MM.1S (cell line): ENCODE results near the gene PASK.

Experiments used
- DNase-seq: peaks from one replicate; pipeline ENCODE4 v3.0.0-alpha.2; 2015
- H2AFZ ChIP-seq: fragments of 300-600 bp; sonication (generic); 2 replicates; pipeline ENCODE4 v1.6.0; 2016; ENCODE audit warnings: antibody characterized with exemption, low read length
- H3F3A ChIP-seq: fragments of 300-600 bp; sonication (generic); 2 replicates; pipeline ENCODE4 v1.6.1; 2016; ENCODE audit warnings: mild to moderate bottlenecking, antibody characterized with exemption, low read length, moderate library complexity, mixed read lengths; ENCODE audit not compliant: insufficient read depth
- H3K27ac ChIP-seq: fragments of 300-600 bp; sonication (generic); 2 replicates; pipeline ENCODE4 v1.5.1; 2016; ENCODE audit warnings: mild to moderate bottlenecking, low read length
- H3K27me3 ChIP-seq: fragments of 300-600 bp; sonication (generic); replicated peaks from 2 replicates; pipeline ENCODE4 v1.6.0; 2016; ENCODE audit warnings: low read length; ENCODE audit not compliant: insufficient read depth
- H3K36me3 ChIP-seq: fragments of 300-600 bp; sonication (generic); replicated peaks from 2 replicates; pipeline ENCODE4 v1.6.1; 2016; ENCODE audit warnings: mild to moderate bottlenecking, low read length, mixed read lengths; ENCODE audit not compliant: insufficient read depth
- H3K4me1 ChIP-seq: fragments of 300-600 bp; sonication (generic); 2 replicates; pipeline ENCODE4 v1.6.1; 2016; ENCODE audit warnings: low read length, mixed read lengths
- H3K4me2 ChIP-seq: fragments of 300-600 bp; sonication (generic); 2 replicates; pipeline ENCODE4 v1.6.0; 2016; ENCODE audit warnings: low read depth, low read length
- H3K4me3 ChIP-seq: fragments of 300-600 bp; sonication (generic); 2 replicates; pipeline ENCODE4 v1.5.1; 2016; ENCODE audit warnings: low read length, mixed read lengths
- H3K79me2 ChIP-seq: fragments of 300-600 bp; sonication (generic); 2 replicates; pipeline ENCODE4 v1.6.1; 2016; ENCODE audit warnings: mixed run types, low read length, mixed read lengths
- H3K9ac ChIP-seq: fragments of 300-600 bp; sonication (generic); 2 replicates; pipeline ENCODE4 v1.6.1; 2016; ENCODE audit warnings: low read length, mixed read lengths
- H3K9me2 ChIP-seq: fragments of 300-600 bp; sonication (generic); replicated peaks from 2 replicates; pipeline ENCODE4 v1.6.1; 2016; ENCODE audit warnings: mild to moderate bottlenecking, low read length, mixed read lengths; ENCODE audit not compliant: insufficient read depth
- H3K9me3 ChIP-seq: fragments of 300-600 bp; sonication (generic); replicated peaks from 2 replicates; pipeline ENCODE4 v1.6.1; 2016; ENCODE audit warnings: mild to moderate bottlenecking, low read length, mixed read lengths; ENCODE audit not compliant: insufficient read depth
- H4K20me1 ChIP-seq: fragments of 300-600 bp; sonication (generic); 2 replicates; pipeline ENCODE4 v1.6.1; 2016; ENCODE audit warnings: mild to moderate bottlenecking, low read length, moderate library complexity, mixed read lengths; ENCODE audit not compliant: insufficient read depth
- EZH2 ChIP-seq: fragments of 300-600 bp; sonication (generic); optimal IDR thresholded peaks from 2 replicates; pipeline ENCODE3; 2017; ENCODE audit warnings: low read depth, mild to moderate bottlenecking, antibody characterized with exemption, low read length, mixed read lengths
- EZH2phosphoT487 ChIP-seq: fragments of 300-600 bp; sonication (generic); IDR thresholded peaks from 2 replicates; pipeline ENCODE4 v1.6.1; 2018; ENCODE audit warnings: antibody characterized with exemption, low read length
- TF ChIP-seq, protein P1 (sequence below): fragments of 300-600 bp; sonication (generic); IDR thresholded peaks from 2 replicates; pipeline ENCODE4 v1.5.1; 2016; ENCODE audit warnings: antibody characterized with exemption, low read length, mixed read lengths

PASK gene

GRCh38 chr2:241149675-241149924, 328 bp upstream of the PASK start:
- peak overlapping the region; percentile 100 for H2AFZ ChIP-seq
- peak overlapping the region; percentile 100 for H3K4me2 ChIP-seq
- no peaks in the 10 kb centered on the region for H4K20me1 ChIP-seq
- peak overlapping the region; percentile 32; the same call in 1 of the 2 replicates for H3K27ac ChIP-seq
- H3K9me2 ChIP-seq, result no peaks in the 10 kb centered on the region
- H3K27me3 ChIP-seq, result no peaks in the 10 kb centered on the region
- TF ChIP-seq EZH2phosphoT487, result no peak
- TF ChIP-seq, protein P1, sequence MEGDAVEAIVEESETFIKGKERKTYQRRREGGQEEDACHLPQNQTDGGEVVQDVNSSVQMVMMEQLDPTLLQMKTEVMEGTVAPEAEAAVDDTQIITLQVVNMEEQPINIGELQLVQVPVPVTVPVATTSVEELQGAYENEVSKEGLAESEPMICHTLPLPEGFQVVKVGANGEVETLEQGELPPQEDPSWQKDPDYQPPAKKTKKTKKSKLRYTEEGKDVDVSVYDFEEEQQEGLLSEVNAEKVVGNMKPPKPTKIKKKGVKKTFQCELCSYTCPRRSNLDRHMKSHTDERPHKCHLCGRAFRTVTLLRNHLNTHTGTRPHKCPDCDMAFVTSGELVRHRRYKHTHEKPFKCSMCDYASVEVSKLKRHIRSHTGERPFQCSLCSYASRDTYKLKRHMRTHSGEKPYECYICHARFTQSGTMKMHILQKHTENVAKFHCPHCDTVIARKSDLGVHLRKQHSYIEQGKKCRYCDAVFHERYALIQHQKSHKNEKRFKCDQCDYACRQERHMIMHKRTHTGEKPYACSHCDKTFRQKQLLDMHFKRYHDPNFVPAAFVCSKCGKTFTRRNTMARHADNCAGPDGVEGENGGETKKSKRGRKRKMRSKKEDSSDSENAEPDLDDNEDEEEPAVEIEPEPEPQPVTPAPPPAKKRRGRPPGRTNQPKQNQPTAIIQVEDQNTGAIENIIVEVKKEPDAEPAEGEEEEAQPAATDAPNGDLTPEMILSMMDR, result no peak
- TF ChIP-seq EZH2, result no peak
- H3F3A ChIP-seq, result 0 out of 2 replicates have a peak, but pooled peaks cover 4% of the 10 kb centered on the region
- no peak for DNase-seq
- no peaks in the 10 kb centered on the region for H3K36me3 ChIP-seq
- peaks cover 40% of the 10 kb centered on the region for H3K79me2 ChIP-seq
- H3K4me3 ChIP-seq, result peak overlapping the region; percentile 92
- no peaks in the 10 kb centered on the region for H3K9me3 ChIP-seq
- peak overlapping the region; percentile 60 for H3K9ac ChIP-seq
- H3K4me1 ChIP-seq, result peaks cover 14% of the 10 kb centered on the region

DNA sequence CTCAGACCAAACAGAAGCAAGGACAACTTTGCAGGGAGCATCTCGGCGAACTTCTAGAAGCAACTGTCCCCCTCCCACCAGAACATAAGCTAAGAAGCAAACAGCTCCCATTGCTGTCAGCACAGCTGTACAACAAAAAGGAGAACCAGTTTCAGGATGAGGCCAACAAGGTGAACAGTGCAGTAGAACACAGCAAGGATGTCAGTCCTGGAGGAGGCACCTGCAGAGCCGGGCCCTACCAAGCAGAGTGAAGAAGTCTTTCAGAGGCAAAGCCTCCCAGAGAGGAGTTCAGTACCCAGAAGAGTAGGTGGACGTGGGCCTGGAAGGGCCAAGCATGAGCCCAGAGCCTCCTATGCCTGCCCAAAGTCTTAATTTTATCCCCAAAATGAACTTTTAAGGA, 1.0 kb downstream of the PASK start:
- Histone ChIP-seq H3K79me2 (peaks cover 36% of the 10 kb centered on the region), H2AFZ (peak overlapping the region; percentile 100; the same call in 1 of the 2 replicates)

GRCh38 chr2:241147336-241147735, 1.9 kb downstream of the PASK start:
- Histone ChIP-seq H3K4me2 (no peak overlapping the region), H3F3A (0 out of 2 replicates have a peak, but pooled peaks cover 4% of the 10 kb centered on the region), H3K9me3 (no peaks in the 10 kb centered on the region), H2AFZ (no peak overlapping the region), H3K9me2 (no peaks in the 10 kb centered on the region), H3K36me3 (no peaks in the 10 kb centered on the region), H3K9ac (no peak overlapping the region), H3K79me2 (peaks cover 27% of the 10 kb centered on the region), H3K4me3 (no peak overlapping the region), H3K27me3 (no peaks in the 10 kb centered on the region), H4K20me1 (no peaks in the 10 kb centered on the region), H3K27ac (no peak overlapping the region), H3K4me1 (peaks cover 14% of the 10 kb centered on the region)
- DNase-seq, result no peak
- TF ChIP-seq EZH2phosphoT487 (no peak), EZH2 (no peak)
- TF ChIP-seq, protein P1, result no peak

More for the DNA sequence above, 1.0 kb downstream of the PASK start:
- Histone ChIP-seq H3K4me2 (peak overlapping the region; percentile 100), H3K27me3 (no peaks in the 10 kb centered on the region), H3K4me1 (peaks cover 14% of the 10 kb centered on the region), H3K9me2 (no peaks in the 10 kb centered on the region), H3K36me3 (no peaks in the 10 kb centered on the region), H4K20me1 (no peaks in the 10 kb centered on the region), H3F3A (0 out of 2 replicates have a peak, but pooled peaks cover 4% of the 10 kb centered on the region), H3K9me3 (no peaks in the 10 kb centered on the region), H3K27ac (no peak overlapping the region), H3K9ac (peak overlapping the region; percentile 60; the same call in 1 of the 2 replicates), H3K4me3 (peak overlapping the region; percentile 92)
- no peak for DNase-seq
- TF ChIP-seq, protein P1, result no peak
- TF ChIP-seq EZH2phosphoT487 (no peak), EZH2 (no peak)
